ENCODE results near the gene PAX3.

The PAX3 gene

GRCh38 chr2:222179592-222179991 lies 119.2 kb downstream of the PAX3 start:
- H3K9me3 ChIP-seq (ENCODE audit: insufficient read depth, low read length), result no peaks in the 10 kb centered on the region
- no peak overlapping the region for H2AFZ ChIP-seq (ENCODE audit: low read depth, low read length)
- no peaks in the 10 kb centered on the region for H3K79me2 ChIP-seq (ENCODE audit: low read length)
- no peak overlapping the region for H3K9ac ChIP-seq (ENCODE audit: low read length)
- TF ChIP-seq CTCF (IDR thresholded peaks at IDR 0.05; ENCODE audit: low read depth, low read length), result no peak
- no peaks in the 10 kb centered on the region for H3K4me1 ChIP-seq (ENCODE audit: low read length)
- H3K27ac ChIP-seq (ENCODE audit: low read length), result no peak overlapping the region
- H3K27me3 ChIP-seq (ENCODE audit: low read depth, low read length), result 0 out of 2 replicates have a peak, but pooled peaks cover 4% of the 10 kb centered on the region
- no peaks in the 10 kb centered on the region for H4K20me1 ChIP-seq (ENCODE audit: insufficient read depth, low read length)
- no peaks in the 10 kb centered on the region for H3K36me3 ChIP-seq (replicated peaks; ENCODE audit: low read depth, low read length)
- H3K4me2 ChIP-seq (ENCODE audit: low read length), result no peak overlapping the region
- no peak overlapping the region for H3K4me3 ChIP-seq (ENCODE audit: low read length)

GRCh38 chr2:222178450-222178849 lies 120.3 kb downstream of the PAX3 start:
- no peak overlapping the region for H2AFZ ChIP-seq (ENCODE audit: low read depth, low read length)
- no peaks in the 10 kb centered on the region for H3K79me2 ChIP-seq (ENCODE audit: low read length)
- H3K9me3 ChIP-seq (ENCODE audit: insufficient read depth, low read length), result no peaks in the 10 kb centered on the region
- no peaks in the 10 kb centered on the region for H3K36me3 ChIP-seq (replicated peaks; ENCODE audit: low read depth, low read length)
- H3K9ac ChIP-seq (ENCODE audit: low read length), result no peak overlapping the region
- H3K4me1 ChIP-seq (ENCODE audit: low read length), result no peaks in the 10 kb centered on the region
- H3K4me3 ChIP-seq (ENCODE audit: low read length), result no peak overlapping the region
- no peak overlapping the region for H3K27ac ChIP-seq (ENCODE audit: low read length)
- TF ChIP-seq EZH2phosphoT487 (IDR thresholded peaks at IDR 0.05; ENCODE audit: low read depth), result no peak
- TF ChIP-seq CTCF (IDR thresholded peaks at IDR 0.05; ENCODE audit: low read depth, low read length), result no peak
- H4K20me1 ChIP-seq (ENCODE audit: insufficient read depth, low read length), result no peaks in the 10 kb centered on the region
- H3K4me2 ChIP-seq (ENCODE audit: low read length), result no peak overlapping the region
- 0 out of 2 replicates have a peak, but pooled peaks cover 7% of the 10 kb centered on the region for H3K27me3 ChIP-seq (ENCODE audit: low read depth, low read length)

- TF ChIP-seq CTCF (IDR thresholded peaks at IDR 0.05; ENCODE audit: low read depth, low read length) (no peak), EZH2phosphoT487 (IDR thresholded peaks at IDR 0.05; ENCODE audit: low read depth) (no peak)
- Histone ChIP-seq H4K20me1 (ENCODE audit: insufficient read depth, low read length) (no peaks in the 10 kb centered on the region), H2AFZ (ENCODE audit: low read depth, low read length) (no peak overlapping the region), H3K9ac (ENCODE audit: low read length) (no peak overlapping the region), H3K4me3 (ENCODE audit: low read length) (no peak overlapping the region), H3K4me2 (ENCODE audit: low read length) (no peak overlapping the region), H3K27me3 (ENCODE audit: low read depth, low read length) (0 out of 2 replicates have a peak, but pooled peaks cover 7% of the 10 kb centered on the region), H3K9me3 (ENCODE audit: insufficient read depth, low read length) (no peaks in the 10 kb centered on the region), H3K4me1 (ENCODE audit: low read length) (no peaks in the 10 kb centered on the region), H3K27ac (ENCODE audit: low read length) (no peak overlapping the region), H3K79me2 (ENCODE audit: low read length) (no peaks in the 10 kb centered on the region), H3K36me3 (replicated peaks; ENCODE audit: low read depth, low read length) (no peaks in the 10 kb centered on the region)
Observed at GRCh38 chr2:222176890-222177289, 121.9 kb downstream of the PAX3 start.

- Histone ChIP-seq H3K27me3 (ENCODE audit: low read depth, low read length) (0 out of 2 replicates have a peak, but pooled peaks cover 7% of the 10 kb centered on the region), H3K4me2 (ENCODE audit: low read length) (no peak overlapping the region), H3K79me2 (ENCODE audit: low read length) (no peaks in the 10 kb centered on the region), H2AFZ (ENCODE audit: low read depth, low read length) (no peak overlapping the region), H3K27ac (ENCODE audit: low read length) (no peak overlapping the region), H4K20me1 (ENCODE audit: insufficient read depth, low read length) (no peaks in the 10 kb centered on the region), H3K36me3 (replicated peaks; ENCODE audit: low read depth, low read length) (no peaks in the 10 kb centered on the region), H3K4me3 (ENCODE audit: low read length) (no peak overlapping the region), H3K4me1 (ENCODE audit: low read length) (no peaks in the 10 kb centered on the region), H3K9me3 (ENCODE audit: insufficient read depth, low read length) (no peaks in the 10 kb centered on the region), H3K9ac (ENCODE audit: low read length) (no peak overlapping the region)
- no peak for TF ChIP-seq EZH2phosphoT487 (IDR thresholded peaks at IDR 0.05; ENCODE audit: low read depth)
- TF ChIP-seq CTCF (IDR thresholded peaks at IDR 0.05; ENCODE audit: low read depth, low read length), result no peak
Observed at GRCh38 chr2:222174450-222174849, 124.3 kb downstream of the PAX3 start.

All from OCI-LY3 (cell line).